Rectal smooth muscle tissue (tissue), 1 donor: ENCODE measurements around the gene TRMT2A.
A peak's percentile ranks its signal among the peaks of the same experiment; 100 is the strongest.

Experiments
- H3K27ac ChIP-seq: one replicate; pipeline ENCODE4 v1.7.0; 2013; ENCODE audit warnings: low read depth, low read length, inconsistent platforms
- H3K27me3 ChIP-seq: one replicate; pipeline ENCODE4 v1.7.0; 2013; ENCODE audit warnings: low read length; ENCODE audit not compliant: control insufficient read depth, insufficient read depth
- H3K36me3 ChIP-seq: one replicate; pipeline ENCODE4 v1.7.0; 2013; ENCODE audit warnings: low read length; ENCODE audit not compliant: control insufficient read depth, insufficient read depth
- H3K4me1 ChIP-seq: one replicate; pipeline ENCODE4 v1.7.0; 2013; ENCODE audit warnings: low read length; ENCODE audit not compliant: control insufficient read depth, insufficient read depth
- H3K4me3 ChIP-seq: one replicate; pipeline ENCODE4 v1.7.0; 2013; ENCODE audit warnings: low read length
- H3K9ac ChIP-seq: one replicate; pipeline ENCODE4 v1.7.0; 2013; ENCODE audit warnings: low read length

The TRMT2A gene

GRCh38 chr22:20087319-20088262, 29.4 kb downstream of the TRMT2A start:
- Histone ChIP-seq H3K4me3 (no peak overlapping the region), H3K27ac (no peak overlapping the region), H3K9ac (no peak overlapping the region), H3K36me3 (peaks cover 59% of the 10 kb centered on the region), H3K4me1 (no peaks in the 10 kb centered on the region), H3K27me3 (no peaks in the 10 kb centered on the region)

- Histone ChIP-seq H3K4me1 (peaks cover under 1% of the 10 kb centered on the region), H3K36me3 (peaks cover 51% of the 10 kb centered on the region), H3K27me3 (no peaks in the 10 kb centered on the region), H3K27ac (no peak overlapping the region), H3K9ac (no peak overlapping the region), H3K4me3 (no peak overlapping the region)
Measured at GRCh38 chr22:20086763-20087162, 30.3 kb downstream of the TRMT2A start.

GRCh38 chr22:20086101-20086599, 30.9 kb downstream of the TRMT2A start:
- Histone ChIP-seq H3K27me3 (no peaks in the 10 kb centered on the region), H3K4me1 (peaks cover 7% of the 10 kb centered on the region), H3K9ac (no peak overlapping the region), H3K27ac (no peak overlapping the region), H3K4me3 (no peak overlapping the region), H3K36me3 (peaks cover 45% of the 10 kb centered on the region)

- peaks cover 10% of the 10 kb centered on the region for H3K4me1 ChIP-seq
- no peaks in the 10 kb centered on the region for H3K27me3 ChIP-seq
- peaks cover 40% of the 10 kb centered on the region for H3K36me3 ChIP-seq
- H3K27ac ChIP-seq, result no peak overlapping the region
- no peak overlapping the region for H3K4me3 ChIP-seq
- H3K9ac ChIP-seq, result no peak overlapping the region
Measured at GRCh38 chr22:20085651-20086050, 31.4 kb downstream of the TRMT2A start.

- H3K27ac ChIP-seq, result no peak overlapping the region
- H3K4me1 ChIP-seq, result peaks cover 10% of the 10 kb centered on the region
- no peak overlapping the region for H3K9ac ChIP-seq
Measured at GRCh38 chr22:20084547-20085413, 32.2 kb downstream of the TRMT2A start.

GRCh38 chr22:20083891-20084546, 33.0 kb downstream of the TRMT2A start:
- peaks cover 10% of the 10 kb centered on the region for H3K4me1 ChIP-seq
- no peak overlapping the region for H3K4me3 ChIP-seq
- no peak overlapping the region for H3K9ac ChIP-seq
- no peaks in the 10 kb centered on the region for H3K27me3 ChIP-seq
- H3K27ac ChIP-seq, result no peak overlapping the region
- H3K36me3 ChIP-seq, result peaks cover 25% of the 10 kb centered on the region

More at GRCh38 chr22:20084547-20085413, 32.2 kb downstream of the TRMT2A start:
- Histone ChIP-seq H3K4me3 (no peak overlapping the region), H3K27me3 (no peaks in the 10 kb centered on the region), H3K36me3 (peaks cover 32% of the 10 kb centered on the region)

GRCh38 chr22:20083157-20083890, 33.7 kb downstream of the TRMT2A start:
- peaks cover 10% of the 10 kb centered on the region for H3K4me1 ChIP-seq
- peaks cover 20% of the 10 kb centered on the region for H3K36me3 ChIP-seq
- H3K27me3 ChIP-seq, result no peaks in the 10 kb centered on the region
- H3K27ac ChIP-seq, result no peak overlapping the region
- no peak overlapping the region for H3K4me3 ChIP-seq
- no peak overlapping the region for H3K9ac ChIP-seq

- Histone ChIP-seq H3K27me3 (no peaks in the 10 kb centered on the region), H3K4me1 (peaks cover 10% of the 10 kb centered on the region), H3K4me3 (peak overlapping the region; percentile 85), H3K27ac (peak overlapping the region; percentile 87), H3K36me3 (peaks cover 1% of the 10 kb centered on the region), H3K9ac (peak overlapping the region; percentile 91)
Measured at GRCh38 chr22:20080776-20081654, 36.0 kb downstream of the TRMT2A start.

- peak overlapping the region; percentile 87 for H3K27ac ChIP-seq
- peak overlapping the region; percentile 85 for H3K4me3 ChIP-seq
- H3K27me3 ChIP-seq, result no peaks in the 10 kb centered on the region
- H3K36me3 ChIP-seq, result no peaks in the 10 kb centered on the region
- H3K9ac ChIP-seq, result peak overlapping the region; percentile 91
- H3K4me1 ChIP-seq, result peaks cover 10% of the 10 kb centered on the region
Measured at GRCh38 chr22:20080445-20080775, 36.6 kb downstream of the TRMT2A start.

- H3K27me3 ChIP-seq, result no peaks in the 10 kb centered on the region
- H3K27ac ChIP-seq, result peak within 1 kb of the TSS; percentile 91
- H3K4me1 ChIP-seq, result peaks cover 10% of the 10 kb centered on the region
Measured at GRCh38 chr22:20079745-20080444, 37.1 kb downstream of the TRMT2A start, which contains the start of gene DGCR8. DGCR8 (plus strand) TSS chr22:20080241; CDS start chr22:20085964, 5,723 bp downstream.

More at GRCh38 chr22:20079745-20080444, 37.1 kb downstream of the TRMT2A start, which contains the start of gene DGCR8:
- H3K36me3 ChIP-seq, result no peaks in the 10 kb centered on the region
- peak within 1 kb of the TSS; percentile 91 for H3K9ac ChIP-seq
- peak within 1 kb of the TSS; percentile 85 for H3K4me3 ChIP-seq
